ENCODE measurements around the gene OXSR1.
"Not testable (repeated sequence)": the region's sequence is repeated elsewhere in the genome, so short reads cannot be mapped to it uniquely, and the experiment has no call there.

Gene OXSR1

GRCh38 chr3:38173834-38174418 lies 8.6 kb downstream of the OXSR1 start:
- Histone ChIP-seq H3K27me3 (replicated peaks) (no peaks in the 10 kb centered on the region), H3K4me3 (ENCODE audit: low read depth, low read length) (no peak overlapping the region), H3K27ac (peak overlapping the region; percentile 11), H3K36me3 (replicated peaks) (no peaks in the 10 kb centered on the region)
- no peak for DNase-seq
- in situ Hi-C loops (cut with HindIII; ENCODE audit: low pct_ligation_motif_present, low sequenced_read_pairs) = no loop called here
- TF ChIP-seq CTCF (IDR thresholded peaks at IDR 0.05; ENCODE audit: low read depth, low read length, missing control alignments) = no peak

- Histone ChIP-seq H3K27me3 (replicated peaks) (no peaks in the 10 kb centered on the region), H3K36me3 (replicated peaks) (no peaks in the 10 kb centered on the region), H3K4me3 (ENCODE audit: low read depth, low read length) (no peak overlapping the region), H3K27ac (no peak overlapping the region)
- in situ Hi-C loops (cut with HindIII; ENCODE audit: low pct_ligation_motif_present, low sequenced_read_pairs) = no loop called here
- no peak for TF ChIP-seq CTCF (IDR thresholded peaks at IDR 0.05; ENCODE audit: low read depth, low read length, missing control alignments)
- DNase-seq = no peak
Observed at GRCh38 chr3:38177181-38177580, 11.8 kb downstream of the OXSR1 start.

GRCh38 chr3:38186781-38187180 lies 21.4 kb downstream of the OXSR1 start:
- Histone ChIP-seq H3K36me3 (replicated peaks) (peaks cover 9% of the 10 kb centered on the region), H3K4me3 (ENCODE audit: low read depth, low read length) (no peak overlapping the region), H3K27me3 (replicated peaks) (no peaks in the 10 kb centered on the region), H3K27ac (no peak overlapping the region)
- in situ Hi-C loops (cut with HindIII; ENCODE audit: low pct_ligation_motif_present, low sequenced_read_pairs) = no loop called here
- DNase-seq = no peak
- no peak for TF ChIP-seq CTCF (IDR thresholded peaks at IDR 0.05; ENCODE audit: low read depth, low read length, missing control alignments)

DNA sequence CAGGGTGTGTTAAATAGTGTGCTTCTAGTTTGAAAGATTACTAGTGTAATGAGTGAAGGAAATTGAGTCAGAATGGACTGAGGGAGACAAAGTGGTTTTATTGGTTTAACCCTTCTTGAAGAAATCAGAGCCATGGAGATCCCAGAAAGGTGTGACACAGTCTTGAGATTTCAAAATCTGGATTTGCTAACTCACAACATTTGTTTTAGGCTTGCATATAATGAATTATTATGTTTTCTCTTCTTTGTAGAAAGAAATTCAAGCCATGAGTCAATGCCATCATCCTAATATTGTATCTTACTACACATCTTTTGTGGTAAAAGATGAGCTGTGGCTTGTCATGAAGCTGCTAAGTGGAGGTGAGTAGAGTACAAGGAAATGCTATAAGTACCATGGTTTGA lies 25.1 kb downstream of the OXSR1 start:
- Histone ChIP-seq H3K27ac (no peak overlapping the region), H3K36me3 (replicated peaks) (peaks cover 9% of the 10 kb centered on the region), H3K4me3 (ENCODE audit: low read depth, low read length) (no peak overlapping the region), H3K27me3 (replicated peaks) (no peaks in the 10 kb centered on the region)
- no peak for DNase-seq
- in situ Hi-C loops (cut with HindIII; ENCODE audit: low pct_ligation_motif_present, low sequenced_read_pairs) = no loop called here
- TF ChIP-seq CTCF (IDR thresholded peaks at IDR 0.05; ENCODE audit: low read depth, low read length, missing control alignments) = no peak

- H3K27me3 ChIP-seq (replicated peaks); H3K4me3 ChIP-seq (ENCODE audit: low read depth, low read length); DNase-seq; H3K27ac ChIP-seq; H3K36me3 ChIP-seq (replicated peaks); in situ Hi-C loops (cut with HindIII; ENCODE audit: low pct_ligation_motif_present, low sequenced_read_pairs): not testable (repeated sequence)
Observed at GRCh38 chr3:38202931-38203330, 37.6 kb downstream of the OXSR1 start.

- Histone ChIP-seq H3K4me3 (ENCODE audit: low read depth, low read length) (no peak overlapping the region), H3K36me3 (replicated peaks) (peaks cover 7% of the 10 kb centered on the region), H3K27ac (no peak overlapping the region), H3K27me3 (replicated peaks) (no peaks in the 10 kb centered on the region)
- no peak for DNase-seq
- in situ Hi-C loops (cut with HindIII; ENCODE audit: low pct_ligation_motif_present, low sequenced_read_pairs) = no loop called here
- no peak for TF ChIP-seq CTCF (IDR thresholded peaks at IDR 0.05; ENCODE audit: low read depth, low read length, missing control alignments)
Observed at GRCh38 chr3:38203690-38204089, 38.4 kb downstream of the OXSR1 start.
